Measurements from ENCODE around the gene PITPNM3. TPM values are rescaled to one million over a fixed set of nuclear protein-coding genes. Genes with fewer than 3 reads are reported as not detected.

PITPNM3 gene
- total and polyA plus RNA-seq, 2 experiments from 2014 or later, result 1.0 to 1.5 TPM

GRCh38 chr17:6449307-6449706, 107.0 kb downstream of the PITPNM3 start:
- Histone ChIP-seq H3K4me3 (no peak overlapping the region), H3K79me2 (replicated peaks; ENCODE audit: insufficient read depth) (peaks cover 24% of the 10 kb centered on the region), H3F3A (replicated peaks; ENCODE audit: low read depth) (peaks cover 19% of the 10 kb centered on the region; the same call in 1 of the 2 replicates), H3K4me1 (ENCODE audit: insufficient read depth) (peaks cover 43% of the 10 kb centered on the region), H2AFZ (no peak overlapping the region), H3K4me2 (no peak overlapping the region), H4K20me1 (replicated peaks; ENCODE audit: insufficient read depth) (peaks cover 17% of the 10 kb centered on the region), H3K9me2 (ENCODE audit: insufficient read depth) (no peaks in the 10 kb centered on the region), H3K36me3 (ENCODE audit: insufficient read depth) (peaks cover 27% of the 10 kb centered on the region), H3K27ac (ENCODE audit: low read depth) (no peak overlapping the region), H3K27me3 (ENCODE audit: insufficient read depth) (no peaks in the 10 kb centered on the region)
- DNase-seq (ENCODE audit: low spot score), result no peak
- TF ChIP-seq ZNF462 (CRISPR knock-in tag; IDR thresholded peaks at IDR 0.05) (no peak), REST (IDR thresholded peaks at IDR 0.05; ENCODE audit: unreplicated experiment) (no peak), STAT1 (IDR thresholded peaks at IDR 0.05; ENCODE audit: unreplicated experiment) (no peak), CTCF (conservative IDR thresholded peaks at IDR 0.05; ENCODE audit: low read depth in 2 of 2) (no peak), ZNF114 (CRISPR knock-in tag; IDR thresholded peaks at IDR 0.05) (no peak), EZH2 (IDR thresholded peaks at IDR 0.05; ENCODE audit: low read depth, unreplicated experiment) (no peak), ETS1 (IDR thresholded peaks at IDR 0.05) (no peak), NANOG (IDR thresholded peaks at IDR 0.05; ENCODE audit: borderline replicate concordance) (no peak), EZH2phosphoT487 (IDR thresholded peaks at IDR 0.05; ENCODE audit: unreplicated experiment) (no peak), ZNF331 (CRISPR knock-in tag; IDR thresholded peaks at IDR 0.05; ENCODE audit: low read depth) (no peak), JUNB (IDR thresholded peaks at IDR 0.05; ENCODE audit: unreplicated experiment) (no peak), POLR2AphosphoS5 (IDR thresholded peaks at IDR 0.05; ENCODE audit: low read depth) (no peak), CREB1 (CRISPR knock-in tag; IDR thresholded peaks at IDR 0.05; ENCODE audit: low read depth) (no peak)
- Mint-ChIP-seq H3K27ac (0 out of 2 replicates have a peak overlapping the region, but pooled peaks have one; percentile 14), H3K36me3 (ENCODE audit: low read depth) (peaks cover 69% of the 10 kb centered on the region), H3K4me1 (peaks cover 64% of the 10 kb centered on the region), H3K4me3 (no peak overlapping the region), H3K27me3 (ENCODE audit: insufficient read depth, low read depth, poor library complexity) (peaks cover 25% of the 10 kb centered on the region), H3K9me3 (no peaks in the 10 kb centered on the region; the same call in 2 of the 3 replicates)
- ATAC-seq, result no peak
